ENCODE measurements around the gene C17orf75. TPM values are rescaled to one million over a fixed set of nuclear protein-coding genes. Genes with fewer than 3 reads are reported as not detected.

C17orf75 gene
- total RNA-seq, 1 experiment from 2014 or later, result 22.5 TPM

- TF ChIP-seq CTCF (IDR thresholded peaks at IDR 0.05 in 2 of 3, conservative IDR thresholded peaks at IDR 0.05 in 1 of 3; ENCODE audit: borderline replicate concordance in 1 of 3, insufficient read depth in 1 of 3, low read depth in 2 of 3, low read length in 2 of 3) (no peak), FOSL1 (IDR thresholded peaks at IDR 0.05; ENCODE audit: low read depth) (no peak; the same call in 1 of the 2 replicates), MAX (IDR thresholded peaks at IDR 0.05) (peak; percentile 73), ZNF274 (IDR thresholded peaks at IDR 0.05; ENCODE audit: low read depth, low read length) (no peak), POLR2AphosphoS5 (IDR thresholded peaks at IDR 0.05; ENCODE audit: low read depth, low read length) (peak; percentile 87), EGR1 (IDR thresholded peaks at IDR 0.05; ENCODE audit: low read depth) (no peak), SP1 (IDR thresholded peaks at IDR 0.05; ENCODE audit: low read depth) (peak; percentile 76), CEBPB (IDR thresholded peaks at IDR 0.05; ENCODE audit: low read depth) (no peak)
These were observed at the start of gene C17orf75 (continued) for GRCh38 chr17:32341857-32342602.

GRCh38 chr17:32388613-32389459 is 46.9 kb upstream of the C17orf75 start:
- ChIA-PET CTCF (no interaction called here), POLR2A (no interaction called here), RAD21 (ENCODE audit: low non-redundant PET in 1 of 2, low total read pairs in 2 of 2, uncharacterized antibody in 2 of 2, unreplicated experiment in 2 of 2) (no interaction called here)
- H3K79me2 ChIP-seq (ENCODE audit: insufficient read depth, low read length), result no peaks in the 10 kb centered on the region
- no peak for ATAC-seq
- H3K9me2 ChIP-seq (ENCODE audit: insufficient read depth), result no peaks in the 10 kb centered on the region
- intact Hi-C loops (cut with micrococcal nuclease), result no loop called here
- no peak overlapping the region for H3K4me2 ChIP-seq (ENCODE audit: low read length)
- no peaks in the 10 kb centered on the region for H3K4me1 ChIP-seq (ENCODE audit: control insufficient read depth in 1 of 2, insufficient read depth in 2 of 2, low read length in 2 of 2)
- no peaks in the 10 kb centered on the region; a peak in 2 of 4 replicates for H3K36me3 ChIP-seq (ENCODE audit: control insufficient read depth in 1 of 2, insufficient read depth in 2 of 2, low read length in 2 of 2)
- DNase-seq (ENCODE audit: low read depth, low spot score), result no peak
- H3K4me3 ChIP-seq (replicated peaks in 1 of 2; ENCODE audit: low read depth in 1 of 2, low read length in 2 of 2), result no peak overlapping the region
- no peaks in the 10 kb centered on the region for H4K20me1 ChIP-seq (ENCODE audit: insufficient read depth)
- TF ChIP-seq EZH2 (IDR thresholded peaks at IDR 0.05), result no peak
- TF ChIP-seq FOSL1 (IDR thresholded peaks at IDR 0.05; ENCODE audit: low read depth), result no peak
- no peak for TF ChIP-seq SP1 (IDR thresholded peaks at IDR 0.05; ENCODE audit: low read depth)
- TF ChIP-seq CTCF (IDR thresholded peaks at IDR 0.05 in 2 of 3, conservative IDR thresholded peaks at IDR 0.05 in 1 of 3; ENCODE audit: borderline replicate concordance in 1 of 3, insufficient read depth in 1 of 3, low read depth in 2 of 3, low read length in 2 of 3), result no peak
- TF ChIP-seq SIN3A (IDR thresholded peaks at IDR 0.05; ENCODE audit: low read depth), result no peak
- no peak for TF ChIP-seq RAD21 (IDR thresholded peaks at IDR 0.05; ENCODE audit: low read depth)
- TF ChIP-seq ZBTB33 (IDR thresholded peaks at IDR 0.05; ENCODE audit: extremely low read depth, insufficient replicate concordance, low read length), result no peak
- H3K27ac ChIP-seq (ENCODE audit: low read depth, low read length), result no peak overlapping the region
- H2AFZ ChIP-seq (ENCODE audit: low read depth, low read length, poor library complexity, severe bottlenecking), result no peak overlapping the region
- H3K9ac ChIP-seq (ENCODE audit: low read length), result no peak overlapping the region
- no peaks in the 10 kb centered on the region for H3K9me3 ChIP-seq (ENCODE audit: control insufficient read depth in 1 of 2, insufficient read depth in 1 of 2, low read depth in 1 of 2, low read length in 2 of 2)
- H3K27me3 ChIP-seq (ENCODE audit: insufficient read depth, low read length), result no peaks in the 10 kb centered on the region
- no TSS peak for BruUV-seq (replicated peaks)

All from HCT116 (cell line).